ENCODE data around the gene MTX2.

DNA sequence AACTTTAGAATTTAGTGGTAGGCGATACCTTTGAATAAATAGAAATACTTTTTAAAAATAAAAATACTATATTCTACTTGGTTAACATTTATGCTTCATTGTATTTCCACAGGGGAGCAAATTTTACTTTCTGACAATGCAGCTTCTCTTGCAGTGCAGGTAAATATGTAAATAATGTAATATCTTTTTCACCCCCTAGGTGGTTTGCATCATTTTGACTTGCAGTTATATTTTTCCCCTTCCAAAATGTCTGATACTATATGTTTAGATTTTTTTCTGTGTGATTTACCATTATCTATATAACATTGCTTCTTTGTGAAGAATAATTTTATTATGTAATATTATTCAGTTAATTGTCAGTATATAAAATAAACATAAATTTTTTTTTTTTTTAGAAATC, 28.5 kb downstream of the MTX2 start:
- TF ChIP-seq SP1 (IDR thresholded peaks at IDR 0.05) (no peak), BHLHE40 (IDR thresholded peaks at IDR 0.05; ENCODE audit: borderline replicate concordance) (no peak), NFRKB (IDR thresholded peaks at IDR 0.05) (no peak), HDGF (IDR thresholded peaks at IDR 0.05; ENCODE audit: borderline replicate concordance) (no peak), FOXK2 (IDR thresholded peaks at IDR 0.05) (no peak), FOXM1 (IDR thresholded peaks at IDR 0.05; ENCODE audit: borderline replicate concordance) (no peak)
